Erythroblast (primary cell): Measurements from ENCODE around the gene WDPCP.

ENCODE experiments used
- GATA1 ChIP-seq: IDR thresholded peaks from 2 replicates; pipeline ENCODE4 v1.6.1; 2011; ENCODE audit warnings: low read depth, mild to moderate bottlenecking, control low read depth, low read length, moderate library complexity
- POLR2A ChIP-seq: IDR thresholded peaks from 2 replicates; pipeline ENCODE4 v1.6.1; 2011; ENCODE audit warnings: mild to moderate bottlenecking, low read length

DNA sequence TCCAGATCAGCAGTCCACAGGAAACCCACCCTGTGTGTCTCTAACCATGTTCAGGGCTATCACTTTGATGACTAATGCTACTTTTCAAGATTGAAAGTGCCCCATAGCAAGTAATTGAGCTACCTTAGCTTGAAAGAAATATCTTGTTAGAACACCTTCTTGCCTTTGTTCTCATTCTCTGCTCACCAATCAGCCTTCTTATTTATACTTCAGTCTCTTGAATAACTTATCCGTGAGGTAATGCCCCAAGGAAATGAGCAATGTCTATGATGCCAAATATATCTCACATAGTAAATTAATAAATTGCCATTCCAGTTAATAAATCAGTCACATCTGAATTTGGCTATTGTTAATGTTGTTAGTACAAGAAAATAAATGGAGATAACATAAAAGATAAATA is 141.6 kb downstream of the WDPCP start:
- TF ChIP-seq POLR2A (no peak), GATA1 (no peak)
